Dendritic cell treated with granulocyte-macrophage colony-stimulating factor and Interleukin-4, amounts not matched to agents 40 ng/mL and 50 ng/mL, for 4 days (primary cell): ENCODE measurements around the gene ARMC10.

Experiments
- H3K27ac Mint-ChIP-seq: one replicate; pipeline ENCODE4 v1.8.0; 2022; ENCODE audit warnings: mild to moderate bottlenecking, mixed read lengths
- H3K27me3 Mint-ChIP-seq: one replicate; pipeline ENCODE4 v1.8.0; 2022; ENCODE audit warnings: mild to moderate bottlenecking, mixed read lengths
- H3K36me3 Mint-ChIP-seq: one replicate; pipeline ENCODE4 v1.8.0; 2022; ENCODE audit warnings: low read depth, mixed read lengths
- H3K4me1 Mint-ChIP-seq: one replicate; pipeline ENCODE4 v1.8.0; 2022; ENCODE audit warnings: low read depth, mixed read lengths
- H3K4me3 Mint-ChIP-seq: one replicate; pipeline ENCODE4 v1.8.0; 2022; ENCODE audit warnings: mild to moderate bottlenecking, moderate library complexity, mixed read lengths
- H3K9me3 Mint-ChIP-seq: one replicate; pipeline ENCODE4 v1.8.0; 2022; ENCODE audit warnings: mixed read lengths
- intact Hi-C: fragments of 100-400 bp; cut with micrococcal nuclease; formaldehyde crosslinking; loops from one replicate; pipeline ENCODE4 v1.15.0; 2022

ARMC10 gene

DNA sequence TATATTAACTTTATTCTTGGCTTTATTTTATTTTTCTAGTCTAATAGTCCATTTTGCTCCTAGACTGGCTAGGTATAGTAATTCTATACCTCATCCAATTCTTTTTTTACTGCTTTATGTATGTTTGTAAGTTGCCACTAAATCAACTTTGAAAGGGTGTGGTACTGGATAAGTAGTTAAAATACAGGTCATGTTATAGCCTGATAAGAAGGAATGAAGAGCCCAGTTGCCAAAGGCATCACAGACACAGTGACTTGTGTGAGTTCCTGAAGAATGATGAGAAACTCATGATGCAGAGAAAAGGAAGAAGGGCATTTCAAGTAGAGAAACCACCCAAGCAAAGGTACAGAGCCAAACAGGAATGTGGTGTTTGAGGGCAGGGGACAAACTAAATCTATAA is 46.7 kb downstream of the ARMC10 start:
- no peak overlapping the region for H3K4me3 Mint-ChIP-seq
- intact Hi-C loops, result no loop called here
- no peaks in the 10 kb centered on the region for H3K4me1 Mint-ChIP-seq
- no peaks in the 10 kb centered on the region for H3K27me3 Mint-ChIP-seq
- peaks cover 46% of the 10 kb centered on the region for H3K36me3 Mint-ChIP-seq
- no peak overlapping the region for H3K27ac Mint-ChIP-seq
- H3K9me3 Mint-ChIP-seq, result no peaks in the 10 kb centered on the region

GRCh38 chr7:103123529-103123928 is 48.6 kb downstream of the ARMC10 start:
- H3K4me1 Mint-ChIP-seq, result peaks cover 7% of the 10 kb centered on the region
- H3K9me3 Mint-ChIP-seq, result no peaks in the 10 kb centered on the region
- H3K4me3 Mint-ChIP-seq, result no peak overlapping the region
- H3K27me3 Mint-ChIP-seq, result no peaks in the 10 kb centered on the region
- H3K36me3 Mint-ChIP-seq, result peaks cover 63% of the 10 kb centered on the region
- H3K27ac Mint-ChIP-seq, result no peak overlapping the region
- intact Hi-C loops, result no loop called here

DNA sequence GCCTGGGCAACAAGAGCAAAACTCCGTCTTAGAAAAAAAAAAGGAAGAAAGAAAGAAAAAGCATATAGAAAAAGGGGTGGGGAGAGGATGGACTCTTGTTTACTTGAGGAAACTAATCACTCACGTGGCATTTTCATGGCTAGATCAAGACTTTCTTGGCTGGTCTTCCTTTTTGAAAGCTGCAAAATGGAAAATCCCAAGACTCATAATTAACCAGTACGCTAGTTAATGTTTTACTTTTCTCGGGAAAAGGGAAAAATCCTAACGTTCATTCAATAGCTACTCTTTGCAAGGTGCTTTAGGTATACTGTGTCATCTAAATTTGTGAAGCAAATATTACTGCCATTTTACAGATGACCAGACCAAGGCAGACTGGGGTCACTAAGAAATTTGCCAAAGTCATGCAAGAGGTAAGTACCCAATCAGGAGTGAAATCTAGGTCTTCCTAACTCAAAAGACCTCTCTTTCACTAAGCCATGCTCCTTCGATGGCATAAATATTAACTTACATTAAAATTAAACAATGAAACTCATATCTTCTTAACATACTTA is 49.6 kb downstream of the ARMC10 start:
- Mint-ChIP-seq H3K27ac (no peak overlapping the region), H3K4me1 (peaks cover 7% of the 10 kb centered on the region), H3K36me3 (peaks cover 61% of the 10 kb centered on the region), H3K9me3 (no peaks in the 10 kb centered on the region), H3K27me3 (no peaks in the 10 kb centered on the region), H3K4me3 (no peak overlapping the region)
- intact Hi-C loops, result no loop called here

DNA sequence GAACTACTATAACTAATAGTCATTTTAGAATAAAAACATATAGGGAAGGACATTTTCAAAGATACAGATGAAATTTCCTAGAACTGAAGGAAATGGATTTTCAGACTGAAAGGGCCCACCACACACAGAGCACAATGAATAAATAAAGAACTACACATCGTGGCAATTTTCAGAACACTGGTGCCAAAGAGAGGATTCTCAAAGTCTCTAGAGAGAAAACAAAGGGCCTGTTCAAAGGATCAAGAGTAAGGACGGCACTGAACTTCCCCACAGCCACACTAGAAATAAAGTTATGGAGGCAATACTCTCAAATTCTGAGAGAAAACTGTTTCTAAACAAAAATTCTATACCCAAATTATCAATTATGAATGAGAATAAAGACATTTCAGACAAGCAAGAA is 52.1 kb downstream of the ARMC10 start:
- no peak overlapping the region for H3K27ac Mint-ChIP-seq
- peaks cover 12% of the 10 kb centered on the region for H3K4me1 Mint-ChIP-seq
- H3K4me3 Mint-ChIP-seq, result no peak overlapping the region
- intact Hi-C loops, result no loop called here
- no peaks in the 10 kb centered on the region for H3K9me3 Mint-ChIP-seq
- peaks cover 40% of the 10 kb centered on the region for H3K36me3 Mint-ChIP-seq
- no peaks in the 10 kb centered on the region for H3K27me3 Mint-ChIP-seq

GRCh38 chr7:103129702-103130549 is 55.0 kb downstream of the ARMC10 start:
- Mint-ChIP-seq H3K4me1 (peaks cover 12% of the 10 kb centered on the region), H3K27me3 (no peaks in the 10 kb centered on the region), H3K36me3 (peaks cover 27% of the 10 kb centered on the region), H3K9me3 (no peaks in the 10 kb centered on the region), H3K27ac (no peak overlapping the region), H3K4me3 (no peak overlapping the region)
- intact Hi-C loops, result no loop called here

DNA sequence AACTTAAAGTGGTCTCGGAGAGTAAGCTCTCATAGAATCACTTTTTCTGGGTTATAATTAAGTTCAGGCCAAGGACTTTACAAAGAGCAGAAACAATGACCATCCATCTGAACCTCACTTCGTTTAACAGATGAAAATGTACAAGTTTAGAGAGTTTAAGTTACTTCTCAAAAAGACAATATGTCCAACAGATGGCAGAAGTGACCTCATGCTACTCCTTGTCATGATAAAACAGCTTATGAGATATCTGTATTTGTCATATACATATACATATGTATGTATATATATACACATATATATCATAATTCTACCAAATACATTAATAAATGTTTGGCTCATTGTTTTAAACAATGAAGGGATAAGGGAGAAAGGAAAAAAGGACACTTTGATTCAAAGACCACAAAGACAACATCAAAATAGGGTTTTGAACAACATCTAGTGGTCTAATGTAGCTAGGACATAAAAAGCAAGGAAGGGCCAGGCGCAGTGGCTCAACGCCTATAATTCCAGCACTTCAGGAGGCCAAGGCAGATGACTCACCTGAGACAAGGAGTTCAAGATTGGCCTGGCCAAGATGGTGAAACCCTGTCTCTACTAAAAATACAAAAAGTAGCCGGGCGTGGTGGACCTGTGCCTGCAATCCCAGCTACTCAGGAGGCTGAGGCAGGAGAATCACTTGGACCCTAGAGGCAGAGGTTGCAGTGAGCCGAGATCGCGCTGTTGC is 56.1 kb downstream of the ARMC10 start:
- no peaks in the 10 kb centered on the region for H3K27me3 Mint-ChIP-seq
- peaks cover 12% of the 10 kb centered on the region for H3K4me1 Mint-ChIP-seq
- H3K4me3 Mint-ChIP-seq, result no peak overlapping the region
- no peak overlapping the region for H3K27ac Mint-ChIP-seq
- no peaks in the 10 kb centered on the region for H3K9me3 Mint-ChIP-seq
- intact Hi-C loops, result no loop called here
- peaks cover 24% of the 10 kb centered on the region for H3K36me3 Mint-ChIP-seq

- Mint-ChIP-seq H3K9me3 (no peaks in the 10 kb centered on the region), H3K4me3 (no peak overlapping the region)
Observed at GRCh38 chr7:103132995-103133688, 58.2 kb downstream of the ARMC10 start.

GRCh38 chr7:103134836-103135554 is 60.1 kb downstream of the ARMC10 start:
- no peak overlapping the region for H3K27ac Mint-ChIP-seq
- H3K27me3 Mint-ChIP-seq, result no peaks in the 10 kb centered on the region
- no peak overlapping the region for H3K4me3 Mint-ChIP-seq
- no peaks in the 10 kb centered on the region for H3K36me3 Mint-ChIP-seq
- intact Hi-C loops, result no loop called here
- peaks cover 3% of the 10 kb centered on the region for H3K4me1 Mint-ChIP-seq
- H3K9me3 Mint-ChIP-seq, result no peaks in the 10 kb centered on the region

More at GRCh38 chr7:103132995-103133688, 58.2 kb downstream of the ARMC10 start:
- Mint-ChIP-seq H3K4me1 (peaks cover 5% of the 10 kb centered on the region), H3K36me3 (peaks cover 5% of the 10 kb centered on the region), H3K27me3 (no peaks in the 10 kb centered on the region), H3K27ac (no peak overlapping the region)
- intact Hi-C loops, result no loop called here

GRCh38 chr7:103140061-103140460 is 65.1 kb downstream of the ARMC10 start:
- intact Hi-C loops, result no loop called here
- Mint-ChIP-seq H3K9me3 (no peaks in the 10 kb centered on the region), H3K27ac (no peak overlapping the region), H3K4me1 (peaks cover 16% of the 10 kb centered on the region), H3K27me3 (no peaks in the 10 kb centered on the region), H3K4me3 (no peak overlapping the region), H3K36me3 (peaks cover 12% of the 10 kb centered on the region)

GRCh38 chr7:103140685-103141084 is 65.7 kb downstream of the ARMC10 start:
- H3K27ac Mint-ChIP-seq, result no peak overlapping the region
- peaks cover 12% of the 10 kb centered on the region for H3K36me3 Mint-ChIP-seq
- H3K27me3 Mint-ChIP-seq, result no peaks in the 10 kb centered on the region

DNA sequence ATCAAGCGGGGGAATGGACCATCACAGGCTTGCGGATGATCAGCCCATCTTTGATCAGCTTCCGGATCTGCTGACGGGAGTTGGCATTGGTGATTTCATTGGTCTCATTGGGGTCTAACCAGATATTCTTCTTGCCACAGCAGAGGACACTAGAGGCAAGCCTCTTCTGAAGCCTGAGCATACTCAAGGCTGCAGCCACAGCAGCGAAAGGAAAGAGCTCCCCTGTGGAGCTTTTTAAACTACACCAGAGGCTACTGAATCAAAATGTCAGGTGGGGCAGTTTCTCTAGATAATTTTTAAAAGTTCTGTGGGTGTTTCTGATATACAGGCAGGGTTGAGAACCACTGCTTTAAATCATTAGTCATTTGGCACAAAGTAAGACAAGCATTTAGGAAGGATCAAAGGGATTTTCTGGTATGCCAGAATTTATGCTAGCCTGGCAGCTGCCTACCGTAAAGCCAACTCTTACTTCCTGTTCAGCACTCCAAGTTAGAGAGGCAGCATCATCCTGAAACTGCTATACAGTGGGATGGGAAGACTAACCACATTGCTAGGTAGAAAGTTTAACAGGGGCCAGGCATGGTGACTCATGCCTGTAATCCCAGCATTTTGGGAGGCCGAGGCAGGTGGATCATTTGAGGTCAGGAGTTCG is 66.9 kb downstream of the ARMC10 start:
- no peak overlapping the region for H3K4me3 Mint-ChIP-seq
- intact Hi-C loops, result no loop called here
- no peaks in the 10 kb centered on the region for H3K9me3 Mint-ChIP-seq
- no peaks in the 10 kb centered on the region for H3K27me3 Mint-ChIP-seq
- H3K36me3 Mint-ChIP-seq, result peaks cover 12% of the 10 kb centered on the region
- no peak overlapping the region for H3K27ac Mint-ChIP-seq
- peaks cover 25% of the 10 kb centered on the region for H3K4me1 Mint-ChIP-seq

More at GRCh38 chr7:103140685-103141084, 65.7 kb downstream of the ARMC10 start:
- H3K4me1 Mint-ChIP-seq, result peaks cover 16% of the 10 kb centered on the region
- H3K4me3 Mint-ChIP-seq, result no peak overlapping the region
- no peaks in the 10 kb centered on the region for H3K9me3 Mint-ChIP-seq
- intact Hi-C loops, result no loop called here

DNA sequence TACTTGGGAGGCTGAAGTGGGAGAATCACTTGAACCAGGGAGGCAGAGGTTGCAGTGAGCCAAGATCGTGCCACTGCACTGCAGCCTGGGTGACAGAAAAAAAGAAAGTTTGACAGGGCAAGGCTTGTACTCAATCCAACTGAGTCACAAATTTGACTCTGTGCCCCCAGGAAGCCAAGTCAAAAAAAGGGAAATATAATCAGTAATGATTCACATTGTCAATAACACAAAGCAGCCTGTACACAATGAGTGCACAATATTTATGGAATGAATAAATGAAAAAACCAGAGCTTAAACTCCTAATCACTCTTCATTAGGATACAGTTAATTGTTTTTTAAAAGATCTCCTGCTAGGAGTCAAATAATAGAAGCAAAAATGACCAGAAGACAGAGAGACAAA is 67.6 kb downstream of the ARMC10 start:
- no peak overlapping the region for H3K27ac Mint-ChIP-seq
- H3K27me3 Mint-ChIP-seq, result no peaks in the 10 kb centered on the region
- peaks cover 30% of the 10 kb centered on the region for H3K4me1 Mint-ChIP-seq
- intact Hi-C loops, result no loop called here
- peaks cover 12% of the 10 kb centered on the region for H3K36me3 Mint-ChIP-seq
- H3K9me3 Mint-ChIP-seq, result no peaks in the 10 kb centered on the region
- no peak overlapping the region for H3K4me3 Mint-ChIP-seq

DNA sequence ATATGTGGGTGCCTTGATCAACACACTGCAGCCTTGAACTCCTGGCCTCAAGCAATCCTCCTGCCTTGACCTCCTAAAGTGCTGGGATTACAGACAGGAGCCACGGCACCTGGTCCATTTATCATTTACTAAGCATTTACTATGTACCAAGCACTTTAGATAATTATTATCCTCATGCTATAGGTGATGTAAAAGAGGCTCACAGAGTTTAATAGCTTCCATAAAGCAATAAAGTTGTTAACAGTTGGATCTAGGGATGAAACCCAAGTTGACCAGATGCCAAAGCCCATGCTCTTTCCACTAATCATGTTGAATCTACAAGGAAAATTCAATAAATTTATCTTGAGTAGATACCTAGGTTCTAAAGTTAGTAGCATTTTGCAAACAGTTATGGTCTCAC is 68.9 kb downstream of the ARMC10 start:
- Mint-ChIP-seq H3K27me3 (no peaks in the 10 kb centered on the region), H3K4me3 (no peak overlapping the region), H3K4me1 (peaks cover 41% of the 10 kb centered on the region), H3K36me3 (peaks cover 17% of the 10 kb centered on the region), H3K27ac (no peak overlapping the region), H3K9me3 (no peaks in the 10 kb centered on the region)
- intact Hi-C loops, result no loop called here
